Germinal center (tissue), 1 donor: Measurements from ENCODE around the gene ARSG.
"Not testable (repeated sequence)": the region's sequence is repeated elsewhere in the genome, so short reads cannot be mapped to it uniquely, and the experiment has no call there.

Experiments used
- DNase-seq: peaks from one replicate; pipeline ENCODE4 v3.0.0; 2012; ENCODE audit warnings: mixed read lengths, low spot score

The ARSG gene

GRCh38 chr17:68398691-68399637, 107.7 kb downstream of the ARSG start:
- DNase-seq, result peak; percentile 69

- DNase-seq, result no peak
These were observed 108.5 kb downstream of the ARSG start for GRCh38 chr17:68399638-68400403.

- DNase-seq, result no peak
These were observed 109.1 kb downstream of the ARSG start for GRCh38 chr17:68400404-68400735.

- no peak for DNase-seq
These were observed 110.0 kb downstream of the ARSG start for GRCh38 chr17:68401288-68401687.

GRCh38 chr17:68403122-68403521, 111.8 kb downstream of the ARSG start:
- no peak for DNase-seq

GRCh38 chr17:68403837-68404236, 112.5 kb downstream of the ARSG start:
- DNase-seq, result not testable (repeated sequence)

GRCh38 chr17:68407656-68408055, 116.4 kb downstream of the ARSG start:
- not testable (repeated sequence) for DNase-seq

GRCh38 chr17:68413597-68414560, 122.6 kb downstream of the ARSG start:
- DNase-seq, result not testable (repeated sequence)

GRCh38 chr17:68414901-68415300, 123.6 kb downstream of the ARSG start:
- DNase-seq, result not testable (repeated sequence)

GRCh38 chr17:68417317-68417716, 126.0 kb downstream of the ARSG start:
- no peak for DNase-seq

- no peak for DNase-seq
These were observed 127.6 kb downstream of the ARSG start for GRCh38 chr17:68418876-68419275.

GRCh38 chr17:68420065-68420464, 128.8 kb downstream of the ARSG start:
- no peak for DNase-seq

GRCh38 chr17:68421486-68421885, 130.2 kb downstream of the ARSG start:
- no peak for DNase-seq

- DNase-seq, result no peak
These were observed 131.5 kb downstream of the ARSG start for GRCh38 chr17:68422821-68423220.

- no peak for DNase-seq
These were observed 132.0 kb downstream of the ARSG start for GRCh38 chr17:68423251-68423650.

- no peak for DNase-seq
These were observed 132.9 kb downstream of the ARSG start for GRCh38 chr17:68424203-68424602.

- no peak for DNase-seq
These were observed 133.6 kb downstream of the ARSG start for GRCh38 chr17:68424861-68425260.

GRCh38 chr17:68425979-68426378, 134.7 kb downstream of the ARSG start:
- DNase-seq, result no peak

- no peak for DNase-seq
These were observed 136.3 kb downstream of the ARSG start for GRCh38 chr17:68427575-68427974.

GRCh38 chr17:68428498-68429172, 137.3 kb downstream of the ARSG start:
- no peak for DNase-seq

GRCh38 chr17:68429881-68430280, 138.6 kb downstream of the ARSG start:
- DNase-seq, result no peak
